Muscle of leg (tissue), 11 donors: ENCODE results near the gene APBA2. TPM values are rescaled to one million over a fixed set of nuclear protein-coding genes. Genes with fewer than 3 reads are reported as not detected.

Source experiments
- DNase-seq: peaks from one replicate; pipeline ENCODE4 v3.0.0; 2013
- H3K27ac ChIP-seq: one replicate; pipeline ENCODE4 v1.5.1; 2013; ENCODE audit warnings: mild to moderate bottlenecking, low read length, control low read depth
- H3K27me3 ChIP-seq: one replicate; pipeline ENCODE4 v1.6.1; 2013; ENCODE audit warnings: low read length; ENCODE audit not compliant: control insufficient read depth, insufficient read depth
- H3K36me3 ChIP-seq: one replicate; pipeline ENCODE4 v1.6.1; 2013; ENCODE audit warnings: low read length; ENCODE audit not compliant: control insufficient read depth, insufficient read depth
- H3K4me1 ChIP-seq: one replicate; pipeline ENCODE4 v1.6.1; 2013; ENCODE audit warnings: low read length; ENCODE audit not compliant: control insufficient read depth, insufficient read depth
- H3K4me3 ChIP-seq: one replicate; pipeline ENCODE4 v1.5.1; 2013; ENCODE audit warnings: low read length, control low read depth
- H3K9me3 ChIP-seq: replicated peaks from 2 replicates; pipeline ENCODE4 v1.6.1; 2013; ENCODE audit warnings: low read depth, low read length; ENCODE audit not compliant: control insufficient read depth
- WGBS: methylation state at CpG from one replicate; pipeline ENCODE4 v1.1.5; 2013; ENCODE audit warnings: missing lambda C conversion rate; ENCODE audit not compliant: insufficient coverage; 5-methylcytosine and 5-hydroxymethylcytosine counted together
- polyA plus RNA-seq, 8 donors: library from polyadenylated mRNA; unstranded; fragments of 120-200 nt; gene quantifications; one replicate each; pipeline versions ENCODE4 v1.2.1 to v1.2.3, GENCODE V29; 2013; ENCODE audit warnings: inconsistent platforms in 1 of 8, low replicate concordance in 1 of 8; ENCODE audit not compliant: insufficient read length in 8 of 8, insufficient read depth in 1 of 8
- total RNA-seq: library from RNA; stranded (reverse); fragments of 120-200 nt; gene quantifications from one replicate; pipeline ENCODE4 v1.2.4, GENCODE V29; 2013

The APBA2 gene
- total and polyA plus RNA-seq, 9 donors, result 4.0 to 9.7 (median 5.7) TPM

DNA sequence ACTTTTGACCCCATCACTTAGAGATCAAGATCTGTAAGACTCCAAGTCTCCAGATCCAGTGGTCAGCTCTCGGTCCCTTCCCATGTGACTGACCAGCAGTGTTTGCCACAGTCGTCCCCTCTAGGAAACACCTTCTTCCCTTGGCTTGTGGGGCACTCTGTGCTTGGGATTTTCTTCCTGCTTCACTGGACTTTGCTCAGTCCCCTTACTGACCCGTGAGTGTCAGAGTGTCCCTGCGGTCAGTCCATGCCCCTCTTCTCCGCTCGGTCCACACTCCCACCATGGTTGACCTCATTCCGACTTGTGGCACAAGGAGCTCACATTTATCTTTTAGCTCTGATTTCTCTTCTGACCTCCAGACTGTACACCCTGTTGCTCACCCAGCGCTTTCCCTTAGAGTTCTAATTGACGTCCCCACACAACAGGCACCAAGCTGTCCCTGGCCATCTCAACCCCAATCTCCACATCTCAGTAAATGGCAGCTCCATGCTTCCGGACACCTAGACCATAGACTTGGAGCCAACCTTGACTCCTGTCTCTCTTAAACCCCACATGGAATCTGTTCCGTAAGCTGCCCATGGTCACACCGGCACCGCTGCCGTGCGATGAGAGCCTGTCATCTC, 67.9 kb downstream of the APBA2 start:
- peaks cover 6% of the 10 kb centered on the region for H3K4me1 ChIP-seq
- H3K36me3 ChIP-seq, result no peaks in the 10 kb centered on the region
- H3K9me3 ChIP-seq, result no peaks in the 10 kb centered on the region
- 87% methylated on average over 14 of the region's 15 CpGs for WGBS
- H3K4me3 ChIP-seq, result no peak overlapping the region
- no peak overlapping the region for H3K27ac ChIP-seq
- DNase-seq, result no peak
- H3K27me3 ChIP-seq, result no peaks in the 10 kb centered on the region

DNA sequence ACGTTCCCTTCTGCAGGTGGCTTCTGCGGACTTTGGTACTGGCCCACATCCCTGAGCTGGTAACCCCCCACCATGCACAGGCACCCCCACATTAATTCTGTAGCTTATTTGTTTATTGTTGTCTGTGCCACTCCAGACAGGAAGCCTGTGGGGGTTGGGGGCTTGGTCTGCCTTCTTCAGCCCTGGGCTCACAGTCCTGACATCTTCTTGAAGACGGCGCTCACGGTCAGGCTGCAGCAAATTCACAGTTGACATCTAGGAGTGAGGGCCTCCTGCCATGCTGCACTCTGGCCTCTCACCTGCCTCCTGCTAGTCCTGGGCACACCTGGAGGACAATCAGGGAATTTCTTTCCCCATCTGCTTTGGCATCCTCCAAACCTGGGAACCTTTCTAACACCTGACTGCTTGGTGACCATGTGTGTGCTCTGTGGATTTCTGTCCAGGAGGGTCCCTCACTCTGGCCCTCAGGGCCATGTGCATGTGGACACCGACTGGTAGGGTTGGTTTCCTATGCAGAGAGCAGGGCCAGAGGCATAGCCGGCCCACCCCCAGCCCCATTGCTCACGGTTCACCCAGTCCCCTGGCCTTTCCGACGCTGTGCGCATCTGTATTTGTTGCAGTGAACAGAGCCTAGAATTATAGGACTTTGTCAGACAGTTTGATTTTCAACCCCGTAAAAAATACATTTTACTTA, 68.8 kb downstream of the APBA2 start:
- no peak overlapping the region for H3K4me3 ChIP-seq
- H3K27ac ChIP-seq, result no peak overlapping the region
- H3K27me3 ChIP-seq, result no peaks in the 10 kb centered on the region
- DNase-seq, result no peak
- peaks cover 4% of the 10 kb centered on the region for H3K4me1 ChIP-seq
- WGBS, result 64% methylated on average over 6 of the region's 12 CpGs
- H3K36me3 ChIP-seq, result no peaks in the 10 kb centered on the region
- H3K9me3 ChIP-seq, result no peaks in the 10 kb centered on the region

DNA sequence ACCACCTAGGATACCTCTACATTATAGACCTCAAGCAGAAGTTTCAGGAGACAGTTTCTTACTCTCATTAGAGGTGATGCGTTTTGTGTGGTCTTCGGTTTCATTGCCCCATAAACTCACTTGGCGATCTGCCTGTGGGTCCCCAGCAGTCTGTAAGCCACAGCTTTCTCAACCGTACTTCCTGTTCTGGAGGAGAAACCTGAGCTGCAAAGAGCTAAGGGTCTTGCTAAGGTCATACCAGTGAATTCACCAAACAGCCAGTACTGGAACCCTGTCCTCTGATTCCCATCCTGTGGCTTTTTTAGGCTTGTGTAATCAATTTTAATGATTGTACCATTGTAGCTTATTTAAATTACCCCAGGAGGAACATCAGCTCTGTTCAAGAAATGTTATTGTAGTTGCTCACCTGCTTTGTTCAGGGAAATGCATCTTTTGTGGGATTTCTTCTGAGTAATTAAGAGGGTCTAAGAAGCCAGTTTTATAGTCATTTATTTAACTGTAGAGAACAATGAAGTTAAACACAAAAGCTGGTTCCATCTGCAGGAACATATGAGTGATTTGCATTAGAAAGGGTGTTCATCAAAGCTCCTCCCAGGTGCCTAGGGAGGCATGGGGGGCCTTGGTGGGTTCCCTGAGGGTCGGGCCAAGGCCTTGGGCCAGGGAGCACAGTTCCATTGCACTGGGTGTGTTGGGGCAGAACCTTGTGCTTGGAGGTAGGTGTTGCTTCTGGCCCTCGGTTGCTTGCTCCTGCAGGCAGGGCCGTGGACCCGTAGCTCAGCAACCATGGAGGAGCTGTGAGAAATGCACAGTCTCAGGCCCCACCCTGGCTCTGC, 69.6 kb downstream of the APBA2 start:
- Histone ChIP-seq H3K9me3 (no peaks in the 10 kb centered on the region), H3K27me3 (no peaks in the 10 kb centered on the region), H3K4me1 (peaks cover 4% of the 10 kb centered on the region), H3K4me3 (no peak overlapping the region), H3K27ac (no peak overlapping the region), H3K36me3 (no peaks in the 10 kb centered on the region)
- DNase-seq, result no peak
- WGBS, result 43% methylated on average over 7 of the region's 8 CpGs

DNA sequence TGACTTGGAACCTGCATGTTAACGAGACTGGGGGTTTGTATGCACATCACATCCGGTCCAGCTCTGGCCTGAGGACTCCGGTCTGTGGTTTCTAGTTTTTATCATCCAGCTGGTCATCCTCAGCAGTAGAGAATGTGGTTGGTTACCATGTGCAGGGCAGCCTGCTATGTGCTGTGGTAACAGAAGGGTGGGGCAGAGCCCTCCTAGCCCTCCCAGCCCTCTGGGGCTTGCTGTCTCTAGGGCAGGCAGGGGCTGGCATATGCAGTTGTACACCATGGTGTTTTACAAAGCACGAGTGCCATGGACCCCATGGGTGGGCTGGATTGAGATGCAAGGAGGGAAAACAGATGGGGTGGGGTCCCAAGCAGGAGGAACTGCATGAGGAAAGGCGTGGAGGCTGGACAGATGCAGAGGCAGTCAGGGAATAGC, 70.2 kb downstream of the APBA2 start:
- no peak overlapping the region for H3K27ac ChIP-seq

DNA sequence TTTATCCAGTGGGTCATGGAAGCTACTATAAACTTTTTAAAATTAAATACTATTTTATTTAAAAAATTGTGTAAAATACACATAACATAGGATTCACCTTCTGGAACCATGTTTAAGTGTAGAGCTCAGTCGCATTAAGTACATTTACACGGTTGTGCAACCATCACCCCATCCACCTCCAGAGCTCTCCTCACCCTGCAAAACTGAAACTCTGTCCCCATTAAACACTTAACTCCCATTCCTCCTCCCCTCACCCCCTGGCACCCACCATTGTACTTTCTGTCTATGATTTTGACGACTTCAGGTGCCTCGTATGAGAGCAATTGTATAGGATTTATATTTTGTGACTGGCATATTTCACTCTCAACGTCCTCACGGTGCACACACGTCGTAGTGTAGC, 70.7 kb downstream of the APBA2 start:
- H3K27ac ChIP-seq, result no peak overlapping the region

More for the DNA sequence above, 70.2 kb downstream of the APBA2 start:
- Histone ChIP-seq H3K27me3 (no peaks in the 10 kb centered on the region), H3K9me3 (no peaks in the 10 kb centered on the region), H3K4me3 (no peak overlapping the region), H3K4me1 (peaks cover 4% of the 10 kb centered on the region), H3K36me3 (no peaks in the 10 kb centered on the region)
- WGBS, result 69% methylated on average over 4 of the region's 5 CpGs
- DNase-seq, result no peak

DNA sequence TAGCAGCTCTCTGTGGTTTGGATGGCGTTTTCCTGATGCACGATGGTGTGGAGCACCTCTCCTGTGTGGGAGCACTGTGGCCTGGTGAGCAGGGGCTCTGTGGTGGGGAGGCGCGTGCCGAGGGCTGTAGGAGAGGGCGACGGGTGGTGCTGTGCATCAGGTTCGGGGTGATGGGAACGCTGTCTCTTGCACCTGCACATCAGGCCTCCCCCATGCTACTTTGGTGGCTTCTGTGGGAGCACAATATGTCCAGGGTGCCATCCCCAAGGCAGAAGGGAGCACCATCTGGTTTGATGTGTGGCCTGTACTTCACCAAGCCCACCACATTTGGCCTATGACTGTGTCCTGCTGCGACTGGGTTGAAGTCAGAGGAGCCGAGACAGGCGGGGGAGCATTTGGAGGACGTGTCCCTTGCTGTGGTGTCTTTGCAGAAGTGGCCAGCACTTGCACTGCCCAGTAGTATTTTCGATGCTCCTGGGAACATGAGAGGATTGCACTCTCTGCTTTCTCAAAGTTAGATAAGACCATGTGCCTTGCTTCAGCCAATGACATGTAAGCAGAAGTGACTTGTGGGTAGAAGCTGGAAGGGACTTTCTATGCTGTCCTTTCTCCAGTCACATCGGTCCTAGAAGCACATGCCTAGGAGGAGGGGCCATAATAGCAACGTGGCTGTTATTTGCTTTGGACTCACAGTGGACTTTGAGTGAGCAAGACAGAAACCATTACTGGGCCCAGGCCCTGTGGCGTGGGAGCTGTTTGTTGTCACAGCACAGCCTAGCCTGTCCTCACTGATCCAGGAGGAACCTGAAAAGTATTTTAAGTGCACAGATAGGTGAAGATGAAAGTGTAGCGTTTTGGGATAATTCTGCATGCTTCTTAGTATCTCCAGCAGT, 72.1 kb downstream of the APBA2 start:
- 92% methylated on average over 15 of the region's 18 CpGs for WGBS
- DNase-seq, result no peak
- peaks cover 4% of the 10 kb centered on the region for H3K4me1 ChIP-seq

More for the DNA sequence above, 70.7 kb downstream of the APBA2 start:
- WGBS, result 94% methylated on average over 2 of the region's 8 CpGs
- Histone ChIP-seq H3K4me3 (no peak overlapping the region), H3K9me3 (no peaks in the 10 kb centered on the region), H3K27me3 (no peaks in the 10 kb centered on the region), H3K4me1 (peaks cover 4% of the 10 kb centered on the region), H3K36me3 (no peaks in the 10 kb centered on the region)
- no peak for DNase-seq

DNA sequence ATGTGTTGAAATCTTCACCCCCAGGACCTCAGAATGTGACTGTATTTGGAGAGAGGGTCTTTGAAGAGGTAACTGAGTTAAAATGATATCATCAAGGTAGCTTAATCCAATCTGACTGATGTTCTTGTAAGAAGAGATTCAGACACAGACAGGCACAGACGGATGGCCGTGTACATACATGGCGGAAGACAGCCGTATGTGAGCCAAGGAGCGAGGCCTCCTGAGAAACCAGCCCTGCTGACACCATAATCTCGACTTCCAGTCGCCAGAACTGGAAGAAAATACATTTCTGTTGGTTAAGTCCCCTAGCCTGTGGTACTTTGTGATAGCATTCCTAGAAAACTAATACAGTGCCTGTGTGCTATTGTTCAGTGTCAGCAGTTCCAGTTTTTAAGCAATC, 73.6 kb downstream of the APBA2 start:
- no peak overlapping the region for H3K4me3 ChIP-seq
- no peak overlapping the region for H3K27ac ChIP-seq
- no peaks in the 10 kb centered on the region for H3K4me1 ChIP-seq
- DNase-seq, result no peak
- 87% methylated on average over 6 of the region's 7 CpGs for WGBS
- H3K27me3 ChIP-seq, result no peaks in the 10 kb centered on the region
- no peaks in the 10 kb centered on the region for H3K9me3 ChIP-seq
- no peaks in the 10 kb centered on the region for H3K36me3 ChIP-seq

More for the DNA sequence above, 72.1 kb downstream of the APBA2 start:
- no peaks in the 10 kb centered on the region for H3K27me3 ChIP-seq
- H3K4me3 ChIP-seq, result no peak overlapping the region
- no peaks in the 10 kb centered on the region for H3K36me3 ChIP-seq
- H3K27ac ChIP-seq, result no peak overlapping the region
- H3K9me3 ChIP-seq, result no peaks in the 10 kb centered on the region

DNA sequence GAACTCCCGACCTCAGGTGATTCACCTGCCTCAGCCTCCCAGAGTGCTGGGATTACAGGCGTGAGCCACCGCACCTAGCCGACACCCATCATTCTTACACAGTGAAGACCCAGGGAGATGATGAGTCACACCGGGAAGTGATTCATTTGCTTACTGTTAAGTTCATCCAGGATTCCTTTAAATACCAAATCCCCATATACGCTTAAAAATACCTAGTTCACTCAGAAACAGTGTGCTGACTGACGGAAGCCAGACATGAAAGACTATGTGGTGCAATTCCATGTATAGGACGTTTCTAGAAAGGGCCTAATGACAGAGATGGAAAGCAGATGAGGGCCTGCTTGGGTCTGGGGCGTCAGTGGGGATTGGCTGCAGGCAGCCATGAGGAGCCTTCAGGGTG, 75.2 kb downstream of the APBA2 start:
- no peak overlapping the region for H3K27ac ChIP-seq
- WGBS, result 84% methylated on average over 6 of the region's 9 CpGs
- H3K4me1 ChIP-seq, result no peaks in the 10 kb centered on the region
- H3K36me3 ChIP-seq, result no peaks in the 10 kb centered on the region
- H3K9me3 ChIP-seq, result no peaks in the 10 kb centered on the region
- DNase-seq, result no peak
- H3K4me3 ChIP-seq, result no peak overlapping the region
- no peaks in the 10 kb centered on the region for H3K27me3 ChIP-seq

DNA sequence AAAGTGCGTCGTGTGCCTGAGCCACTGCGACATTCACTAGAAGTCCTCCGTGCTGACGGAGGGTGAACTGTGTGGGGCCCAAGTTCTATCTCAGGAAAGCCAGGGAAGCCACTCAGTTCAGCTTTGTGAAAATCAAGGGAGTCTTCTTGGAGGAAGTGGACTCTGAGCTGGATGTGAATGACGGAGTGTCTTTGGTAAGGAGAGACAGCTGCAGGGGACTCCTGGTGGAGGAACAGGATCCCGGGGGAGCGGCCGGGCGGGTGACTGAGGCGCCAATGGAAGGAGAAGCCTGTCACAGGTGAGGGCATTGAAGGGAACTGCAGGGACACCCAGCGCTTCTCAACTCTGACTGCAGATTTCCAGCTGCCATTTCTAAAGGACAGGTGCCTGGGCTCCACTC, 75.6 kb downstream of the APBA2 start:
- no peak for DNase-seq
- no peaks in the 10 kb centered on the region for H3K4me1 ChIP-seq
- no peak overlapping the region for H3K4me3 ChIP-seq
- H3K27ac ChIP-seq, result no peak overlapping the region
- H3K9me3 ChIP-seq, result no peaks in the 10 kb centered on the region
- no peaks in the 10 kb centered on the region for H3K36me3 ChIP-seq
- WGBS, result 80% methylated on average over 12 of the region's 12 CpGs
- H3K27me3 ChIP-seq, result no peaks in the 10 kb centered on the region
